Stimulated activated naive CD8-positive, alpha-beta T cell treated with anti-CD3 and anti-CD28 coated beads, Interleukin-15, Interleukin-2, amounts not matched to agents 100 U/mL and 50 U/mL, for 24 hours (primary cell): Measurements from ENCODE around the gene IREB2.

Experiments
- ATAC-seq: fragments of 150-1000 bp; cut with Tn5 transposase; one replicate; pipeline ENCODE4 v1.10.0; 2021
- DNase-seq: peaks from one replicate; pipeline ENCODE4 v3.0.0; 2021

Gene IREB2

GRCh38 chr15:78437107-78437761 is 782 bp upstream of the IREB2 start:
- peak; percentile 10 for ATAC-seq
- no peak for DNase-seq

GRCh38 chr15:78438619-78439285 is 736 bp downstream of the IREB2 start:
- DNase-seq (peak; percentile 55), ATAC-seq (peak; percentile 32)

- DNase-seq = peak; percentile 33
- ATAC-seq = peak; percentile 51
Observed at GRCh38 chr15:78440375-78441373, 2.7 kb downstream of the IREB2 start.

GRCh38 chr15:78444255-78444654 is 6.2 kb downstream of the IREB2 start:
- no peak for DNase-seq
- ATAC-seq = no peak

- DNase-seq (no peak), ATAC-seq (no peak)
Observed at GRCh38 chr15:78445875-78446274, 7.9 kb downstream of the IREB2 start.

- ATAC-seq (no peak), DNase-seq (no peak)
Observed at GRCh38 chr15:78446551-78446950, 8.5 kb downstream of the IREB2 start.

GRCh38 chr15:78448441-78449219 is 10.6 kb downstream of the IREB2 start:
- DNase-seq (no peak), ATAC-seq (no peak)

- DNase-seq (no peak), ATAC-seq (no peak)
Observed at GRCh38 chr15:78449220-78449999, 11.4 kb downstream of the IREB2 start.

GRCh38 chr15:78450285-78450858 is 12.4 kb downstream of the IREB2 start:
- no peak for ATAC-seq
- no peak for DNase-seq

- ATAC-seq = no peak
- DNase-seq = no peak
Observed at GRCh38 chr15:78452485-78452884, 14.5 kb downstream of the IREB2 start.

GRCh38 chr15:78453447-78453846 is 15.4 kb downstream of the IREB2 start:
- ATAC-seq = no peak
- DNase-seq = no peak

GRCh38 chr15:78454992-78455391 is 17.0 kb downstream of the IREB2 start:
- DNase-seq (no peak), ATAC-seq (no peak)

GRCh38 chr15:78455749-78456148 is 17.7 kb downstream of the IREB2 start:
- ATAC-seq = no peak
- no peak for DNase-seq

GRCh38 chr15:78456426-78456825 is 18.4 kb downstream of the IREB2 start:
- ATAC-seq (no peak), DNase-seq (no peak)

- DNase-seq = no peak
- no peak for ATAC-seq
Observed at GRCh38 chr15:78457101-78457500, 19.1 kb downstream of the IREB2 start.

GRCh38 chr15:78460737-78461136 is 22.7 kb downstream of the IREB2 start:
- no peak for ATAC-seq
- DNase-seq = no peak

- peak; percentile 40 for ATAC-seq
- DNase-seq = no peak
Observed at GRCh38 chr15:78461171-78461888, 23.3 kb downstream of the IREB2 start.

- ATAC-seq = no peak
- DNase-seq = no peak
Observed at GRCh38 chr15:78469031-78469430, 31.0 kb downstream of the IREB2 start.

GRCh38 chr15:78477295-78477694 is 39.3 kb downstream of the IREB2 start:
- ATAC-seq = no peak

GRCh38 chr15:78479650-78480049 is 41.6 kb downstream of the IREB2 start:
- no peak for ATAC-seq
- DNase-seq = no peak

More at GRCh38 chr15:78477295-78477694, 39.3 kb downstream of the IREB2 start:
- no peak for DNase-seq
